HG03159 (cell line): Measurements from ENCODE around the gene SYNM.
"Not testable (repeated sequence)": the region's sequence is repeated elsewhere in the genome, so short reads cannot be mapped to it uniquely, and the experiment has no call there.

ENCODE experiments used
- ATAC-seq: cut with Tn5 transposase; IDR thresholded peaks from one replicate; pipeline ENCODE4 v1.9.1; 2021; ENCODE audit warnings: mild to moderate bottlenecking, moderate library complexity; ENCODE audit not compliant: unreplicated experiment

SYNM gene

GRCh38 chr15:99104788-99105513, at the start of gene SYNM:
SYNM (plus strand) TSS chr15:99105080; CDS start chr15:99105200, 120 bp downstream.
- ATAC-seq: peak; percentile 70

- ATAC-seq: no peak
Measured at GRCh38 chr15:99055555-99056134, 49.2 kb upstream of the SYNM start.

- no peak for ATAC-seq
Measured at GRCh38 chr15:99057020-99057419, 47.9 kb upstream of the SYNM start.

- no peak for ATAC-seq
Measured at GRCh38 chr15:99057697-99058420, 47.0 kb upstream of the SYNM start.

GRCh38 chr15:99058421-99058870, 46.4 kb upstream of the SYNM start:
- no peak for ATAC-seq

GRCh38 chr15:99059010-99059981, 45.6 kb upstream of the SYNM start:
- ATAC-seq: peak; percentile 83

GRCh38 chr15:99060186-99060585, 44.7 kb upstream of the SYNM start:
- ATAC-seq: not testable (repeated sequence)

GRCh38 chr15:99062226-99062625, 42.7 kb upstream of the SYNM start:
- no peak for ATAC-seq

- no peak for ATAC-seq
Measured at GRCh38 chr15:99068186-99068585, 36.7 kb upstream of the SYNM start.

GRCh38 chr15:99070208-99070607, 34.7 kb upstream of the SYNM start:
- no peak for ATAC-seq

GRCh38 chr15:99071091-99071680, 33.7 kb upstream of the SYNM start:
- ATAC-seq: no peak

GRCh38 chr15:99073008-99073717, 31.7 kb upstream of the SYNM start:
- ATAC-seq: no peak

GRCh38 chr15:99074446-99074845, 30.4 kb upstream of the SYNM start:
- no peak for ATAC-seq

- ATAC-seq: not testable (repeated sequence)
Measured at GRCh38 chr15:99075059-99075652, 29.7 kb upstream of the SYNM start.

- ATAC-seq: peak; percentile 7
Measured at GRCh38 chr15:99076109-99076508, 28.8 kb upstream of the SYNM start.

- ATAC-seq: peak; percentile 93
Measured at GRCh38 chr15:99076555-99077308, 28.1 kb upstream of the SYNM start.

GRCh38 chr15:99082798-99083197, 22.1 kb upstream of the SYNM start:
- no peak for ATAC-seq

GRCh38 chr15:99084965-99085364, 19.9 kb upstream of the SYNM start:
- ATAC-seq: no peak
